Stimulated activated CD8-positive, alpha-beta memory T cell treated with anti-CD3 and anti-CD28 coated beads, Interleukin-7, amount 100 ng/mL, for 24 hours (primary cell): ENCODE data around the gene NNAT.

Experiments
- DNase-seq: peaks from one replicate; pipeline ENCODE4 v3.0.0-alpha.2; 2020; ENCODE audit warnings: low read depth

NNAT gene

DNA sequence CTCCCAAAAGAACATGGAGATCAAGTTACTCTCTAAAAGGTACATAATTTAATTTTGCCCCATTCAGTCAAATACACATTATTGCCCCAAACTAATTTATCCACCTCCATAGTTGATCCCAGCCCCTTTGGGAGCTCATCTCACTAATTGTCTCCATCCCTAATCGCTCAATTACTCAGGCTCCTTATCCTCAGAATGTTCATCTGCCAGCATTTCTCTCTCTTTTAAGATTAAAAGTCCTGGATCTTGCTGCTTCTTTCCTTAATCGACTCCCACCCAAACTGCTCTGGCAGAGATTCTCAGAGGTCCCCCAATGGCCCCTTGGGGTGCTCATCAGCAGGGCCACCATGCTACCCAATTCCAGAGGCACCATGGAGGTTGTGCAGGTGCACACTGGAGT lies 18.4 kb upstream of the NNAT start:
- DNase-seq, result no peak

DNA sequence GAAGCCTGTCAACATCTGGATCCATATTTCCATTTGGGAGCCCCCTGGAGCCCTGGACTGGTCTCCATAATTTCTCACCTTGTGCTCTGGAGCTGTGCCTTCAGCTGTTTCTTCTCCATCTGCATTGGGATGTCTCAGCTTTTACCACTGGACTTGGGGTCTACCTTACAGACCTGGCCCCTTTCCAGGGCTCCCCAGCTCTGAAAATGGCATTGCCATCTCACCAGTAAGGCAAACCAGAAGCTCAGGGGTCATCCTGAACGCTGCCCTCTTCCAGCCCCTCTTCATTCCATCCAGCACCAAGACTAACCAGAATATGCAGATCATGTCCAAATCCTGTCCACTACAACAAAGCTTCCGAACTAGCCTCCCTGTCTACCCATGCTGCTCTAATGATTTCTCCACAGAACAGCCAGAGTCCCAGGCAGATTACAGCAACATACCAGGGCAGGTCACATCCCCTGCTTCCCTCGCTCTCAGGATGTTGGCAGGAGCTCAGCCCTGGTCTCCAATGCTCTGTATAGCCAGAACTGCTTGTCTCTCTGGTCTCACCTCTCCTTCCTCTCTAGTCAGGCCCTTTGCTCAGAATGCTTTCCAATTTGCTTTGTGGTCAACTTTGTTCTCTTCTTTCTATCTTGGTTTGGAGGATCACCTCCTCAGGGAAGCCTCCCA lies 17.7 kb upstream of the NNAT start:
- no peak for DNase-seq

DNA sequence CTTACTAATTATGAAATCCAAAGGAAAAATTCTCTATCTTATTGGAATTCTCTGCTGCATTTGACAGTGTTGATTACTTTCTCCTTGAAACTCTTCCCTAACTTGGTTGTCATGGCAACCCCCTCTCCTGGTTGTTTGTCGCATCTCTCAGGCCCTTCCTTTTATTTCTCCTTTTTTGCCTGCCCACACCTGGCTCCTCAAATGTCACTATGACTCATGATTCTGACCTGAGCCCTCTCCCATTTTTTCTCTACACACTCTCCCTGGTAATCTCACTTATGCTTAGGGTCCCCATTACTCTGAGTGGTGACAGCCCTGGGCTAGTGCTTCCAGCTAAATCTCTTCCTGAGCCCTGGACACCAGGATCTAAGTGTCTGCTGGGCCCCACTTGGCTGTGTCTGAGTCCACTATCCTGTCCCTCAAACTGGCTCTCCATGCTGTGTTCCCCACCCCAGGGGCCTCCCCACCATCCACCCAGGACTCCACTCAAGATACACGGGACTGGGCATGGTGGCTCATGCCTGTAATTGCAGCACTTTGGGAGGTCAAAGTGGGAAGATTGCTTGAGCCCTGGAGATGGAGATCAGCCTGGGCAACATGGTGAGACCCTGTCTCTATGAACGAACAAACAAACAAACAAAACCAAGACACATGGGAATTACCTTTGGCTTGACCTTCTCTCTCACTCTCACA lies 16.5 kb upstream of the NNAT start:
- DNase-seq, result no peak

- DNase-seq, result no peak
These were observed 15.5 kb upstream of the NNAT start for GRCh38 chr20:37505263-37506151.

- DNase-seq, result no peak
These were observed 14.8 kb upstream of the NNAT start for GRCh38 chr20:37506152-37506725.

DNA sequence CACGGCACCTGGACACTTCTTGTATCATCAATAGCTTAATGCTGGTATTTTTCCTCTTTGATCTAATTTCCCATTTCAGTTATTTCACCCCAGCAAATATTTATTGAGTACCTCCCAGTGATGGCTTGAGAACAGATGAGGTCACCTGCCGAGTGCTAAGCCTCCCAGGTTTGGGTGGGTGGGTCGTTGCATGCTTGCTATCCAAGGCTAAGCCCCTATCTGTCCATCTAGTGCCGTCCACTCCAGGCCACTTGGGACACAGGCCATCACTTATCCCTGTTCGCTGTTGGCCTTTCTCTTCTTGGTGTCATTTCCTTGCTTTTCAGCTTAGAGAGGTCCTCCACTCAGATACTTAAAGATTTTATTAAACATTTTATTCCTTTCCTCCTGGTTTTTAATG lies 10.8 kb upstream of the NNAT start:
- no peak for DNase-seq

DNA sequence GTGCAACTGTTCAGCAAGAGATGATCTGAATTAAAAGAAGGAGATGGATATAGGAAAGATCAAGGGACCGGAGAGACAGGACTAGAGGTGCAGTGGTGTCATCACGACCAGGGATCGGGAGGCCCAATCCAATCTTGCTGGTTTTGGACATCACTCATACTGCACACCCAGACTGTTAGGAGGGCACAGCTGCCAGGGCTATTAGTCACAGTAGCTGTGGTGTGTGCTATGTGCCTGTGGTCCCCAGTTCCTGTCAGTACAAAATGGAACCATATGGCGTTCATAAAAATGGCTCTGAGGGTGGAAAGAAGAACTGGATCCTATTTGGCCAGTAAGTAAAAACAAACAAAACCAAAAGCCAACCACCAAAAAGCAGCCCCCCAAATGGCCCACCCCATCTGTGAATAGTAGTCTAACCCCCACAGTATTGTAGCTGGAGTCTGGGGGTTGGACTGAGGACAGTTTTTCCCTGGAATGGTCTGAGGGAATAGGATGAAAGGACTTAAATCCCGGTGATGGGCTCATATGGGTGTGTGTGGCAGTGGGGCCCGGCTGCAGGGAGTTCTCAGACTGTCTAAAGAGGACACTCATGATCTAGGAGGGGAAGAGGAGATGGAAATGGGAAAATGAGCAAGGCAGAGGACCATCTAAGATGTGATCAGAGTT lies 9.3 kb upstream of the NNAT start:
- no peak for DNase-seq

GRCh38 chr20:37513779-37514359 lies 7.2 kb upstream of the NNAT start:
- no peak for DNase-seq

GRCh38 chr20:37515876-37516275 lies 5.2 kb upstream of the NNAT start:
- DNase-seq, result no peak

GRCh38 chr20:37516811-37517750 lies 4.0 kb upstream of the NNAT start:
- DNase-seq, result no peak

- no peak for DNase-seq
These were observed 3.0 kb upstream of the NNAT start for GRCh38 chr20:37518059-37518458.

DNA sequence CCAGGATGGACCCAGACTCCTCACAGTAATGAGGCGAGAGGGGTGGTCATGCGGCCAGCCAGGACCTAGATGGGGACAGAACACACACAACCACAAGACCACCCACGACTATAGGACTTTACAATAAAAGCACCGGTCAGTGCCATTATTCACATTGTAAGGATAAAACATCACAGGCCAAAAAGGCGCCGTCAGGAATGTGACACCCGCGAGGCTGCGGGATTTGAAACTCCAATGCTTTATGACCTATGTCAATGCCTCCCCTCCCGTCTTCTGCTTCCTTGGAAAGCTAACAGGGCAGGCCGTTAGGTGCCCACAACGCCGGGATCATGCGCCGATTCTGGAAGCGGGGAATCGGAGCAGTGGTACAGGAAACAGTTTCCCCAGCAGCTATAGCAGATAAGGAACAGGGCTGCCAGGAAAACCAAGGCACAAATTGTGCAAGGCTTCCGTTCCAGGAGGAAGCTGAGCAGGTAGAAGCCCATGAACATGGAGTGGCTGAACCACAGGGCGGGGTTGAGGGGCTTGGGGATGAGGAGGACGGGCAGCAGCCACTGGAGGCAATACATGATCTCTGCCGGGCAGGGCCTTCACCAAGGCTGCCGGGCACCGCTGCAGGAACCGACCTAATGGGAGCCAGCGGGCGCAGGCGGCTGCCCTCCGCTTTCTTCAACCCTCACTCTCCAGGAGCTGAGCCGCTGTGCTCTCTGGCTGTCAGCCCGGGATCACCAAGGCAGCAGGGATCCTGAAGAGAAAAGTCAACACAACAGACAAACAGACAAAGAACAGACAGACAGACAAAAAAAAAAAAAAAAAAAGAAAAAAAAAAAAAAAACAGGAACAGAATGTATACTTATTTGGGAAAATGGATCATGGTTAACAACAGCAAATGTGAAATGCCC lies 2.2 kb upstream of the NNAT start:
- DNase-seq, result no peak

- no peak for DNase-seq
These were observed 1.3 kb upstream of the NNAT start for GRCh38 chr20:37519508-37520418.

- DNase-seq, result no peak
These were observed 563 bp upstream of the NNAT start for GRCh38 chr20:37520419-37520955.

DNA sequence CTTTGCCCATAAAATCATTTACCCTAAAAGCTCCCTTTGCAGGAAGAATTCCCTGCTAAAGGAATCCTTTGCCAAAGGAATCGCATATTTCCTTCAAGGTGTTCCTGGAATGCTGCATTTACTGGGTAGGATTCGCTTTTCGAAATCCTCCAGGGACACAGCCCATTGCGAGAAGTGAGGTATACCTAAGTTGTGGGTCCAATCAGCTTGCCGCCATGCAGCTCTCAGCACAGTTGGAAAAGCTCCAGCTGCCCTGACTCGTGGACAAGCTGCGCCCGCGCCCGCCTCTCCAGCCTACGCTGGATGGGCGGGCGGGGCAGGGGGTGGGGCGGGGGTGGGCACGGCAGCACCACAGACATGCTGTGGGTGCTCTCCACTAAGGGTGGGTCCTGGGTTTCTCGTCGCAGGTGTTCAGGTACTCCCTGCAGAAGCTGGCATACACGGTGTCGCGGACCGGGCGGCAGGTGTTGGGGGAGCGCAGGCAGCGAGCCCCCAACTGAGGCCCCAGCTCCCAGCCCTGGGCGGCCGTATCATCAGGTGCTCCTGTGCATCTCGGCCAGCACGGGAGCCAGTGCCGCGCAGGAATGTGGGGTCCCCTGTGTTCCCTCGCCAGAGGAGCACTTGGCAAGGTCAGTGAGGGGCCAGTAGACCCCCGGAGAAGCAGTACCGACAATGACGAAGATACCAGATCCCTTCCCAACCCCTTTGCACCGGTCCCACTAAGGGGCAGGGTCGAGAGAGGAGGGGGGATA lies 1.4 kb downstream of the NNAT start:
- no peak for DNase-seq

- DNase-seq, result no peak
These were observed 2.0 kb downstream of the NNAT start for GRCh38 chr20:37523012-37523391.
